ENCODE data around the gene UFD1.

- TF ChIP-seq CTCF (IDR thresholded peaks at IDR 0.05) (no peak), POLR2AphosphoS5 (IDR thresholded peaks at IDR 0.05) (no peak), EP300 (IDR thresholded peaks at IDR 0.05) (no peak), POLR2A (IDR thresholded peaks at IDR 0.05) (no peak)
Observed at GRCh38 chr22:19402642-19403191, 76.3 kb downstream of the UFD1 start.
